CD8-positive, alpha-beta memory T cell (primary cell): Measurements from ENCODE around the gene UPP2. TPM values are rescaled to one million over a fixed set of nuclear protein-coding genes. Genes with fewer than 3 reads are reported as not detected.
A peak's percentile ranks its signal among the peaks of the same experiment; 100 is the strongest.

ENCODE experiments used
- CTCF ChIA-PET: fragments of 350-600 bp; sonication (Branson Sonifier 250); formaldehyde crosslinking; loops from one replicate; lab custom pipeline; 2021; ENCODE audit warnings: antibody characterized with exemption; lab: Charles Lee
- POLR2A ChIA-PET: fragments of 350-600 bp; sonication (Branson Sonifier 250); formaldehyde crosslinking; loops from one replicate; lab custom pipeline; 2021; ENCODE audit warnings: antibody characterized with exemption; lab: Charles Lee
- DNase-seq, 5 donors: peaks; one replicate each; pipeline versions ENCODE4 v3.0.0 to v3.0.0-alpha.2; 2020 to 2022; ENCODE audit warnings: mixed read lengths in 1 of 5
- H3K27ac ChIP-seq: one replicate; pipeline ENCODE4 v1.7.0; 2013; ENCODE audit warnings: low read depth, mild to moderate bottlenecking, low read length, moderate library complexity
- H3K27me3 ChIP-seq: 2 replicates; pipeline ENCODE4 v1.7.0; 2013; ENCODE audit warnings: low read length, mild to moderate bottlenecking; ENCODE audit not compliant: insufficient read depth, poor library complexity, severe bottlenecking
- H3K36me3 ChIP-seq: 2 replicates; pipeline ENCODE4 v1.7.0; 2013; ENCODE audit warnings: mild to moderate bottlenecking, low read length, moderate library complexity; ENCODE audit not compliant: insufficient read depth
- H3K4me1 ChIP-seq: 2 replicates; pipeline ENCODE4 v1.7.0; 2013; ENCODE audit warnings: mild to moderate bottlenecking, low read length, moderate library complexity; ENCODE audit not compliant: insufficient read depth
- H3K4me3 ChIP-seq: 2 replicates; pipeline ENCODE4 v1.7.0; 2013; ENCODE audit warnings: mild to moderate bottlenecking, low read length
- H3K9me3 ChIP-seq: 2 replicates; pipeline ENCODE4 v1.7.0; 2013; ENCODE audit warnings: mild to moderate bottlenecking, low read length
- H3K27ac Mint-ChIP-seq, 8 donors: one replicate each; pipeline ENCODE4 v1.8.0; 2020 to 2021; ENCODE audit warnings: mixed read lengths in 8 of 8, mild to moderate bottlenecking in 6 of 8, inconsistent platforms in 3 of 8, moderate library complexity in 3 of 8
- H3K27me3 Mint-ChIP-seq, 2 donors: one replicate each; pipeline ENCODE4 v1.8.0; 2020 to 2021; ENCODE audit warnings: mixed read lengths in 2 of 2, mild to moderate bottlenecking in 1 of 2, moderate library complexity in 1 of 2
- H3K36me3 Mint-ChIP-seq, 3 donors: one replicate each; pipeline ENCODE4 v1.8.0; 2020 to 2021; ENCODE audit warnings: mixed read lengths in 3 of 3, inconsistent platforms in 1 of 3, mild to moderate bottlenecking in 1 of 3
- H3K4me1 Mint-ChIP-seq, 3 donors: one replicate each; pipeline ENCODE4 v1.8.0; 2020 to 2021; ENCODE audit warnings: mixed read lengths in 3 of 3, inconsistent platforms in 1 of 3, mild to moderate bottlenecking in 1 of 3
- H3K4me3 Mint-ChIP-seq, 7 donors: one replicate each; pipeline ENCODE4 v1.8.0; 2020 to 2021; ENCODE audit warnings: mixed read lengths in 7 of 7, mild to moderate bottlenecking in 6 of 7, moderate library complexity in 4 of 7, inconsistent platforms in 2 of 7
- H3K9me3 Mint-ChIP-seq, 5 donors: one replicate each; pipeline ENCODE4 v1.8.0; 2020 to 2022; ENCODE audit warnings: mixed read lengths in 5 of 5, mild to moderate bottlenecking in 3 of 5, moderate library complexity in 2 of 5, inconsistent platforms in 1 of 5
- polyA plus RNA-seq: library from polyadenylated mRNA; unstranded; fragments of 300-500 nt; fragmentation: Illumina TruSeq; gene quantifications from one replicate; pipeline ENCODE4 v1.2.3, GENCODE V29; 2021
- total RNA-seq, 2 experiments: library from RNA; stranded (reverse); gene quantifications; one replicate each; pipeline ENCODE4 v1.2.3, GENCODE V29; 2021

Gene UPP2
- total and polyA plus RNA-seq, 3 experiments from 2014 or later, result not detected

GRCh38 chr2:158072361-158072760, 29.3 kb upstream of the UPP2 start:
- H3K4me1 ChIP-seq, result no peaks in the 10 kb centered on the region
- H3K27ac ChIP-seq, result no peak overlapping the region
- H3K9me3 Mint-ChIP-seq, result peaks cover 3 to 7% (median 6%) of the 10 kb centered on the region in 5 donors
- peaks cover 14 to 24% of the 10 kb centered on the region in 2 donors for H3K27me3 Mint-ChIP-seq
- no peaks in the 10 kb centered on the region for H3K36me3 Mint-ChIP-seq
- no peaks in the 10 kb centered on the region for H3K36me3 ChIP-seq
- DNase-seq, result no peak
- H3K4me1 Mint-ChIP-seq, result no peaks in the 10 kb centered on the region
- no peak overlapping the region for H3K4me3 Mint-ChIP-seq
- no peaks in the 10 kb centered on the region for H3K27me3 ChIP-seq
- POLR2A ChIA-PET, result no interaction called here
- no peaks in the 10 kb centered on the region for H3K9me3 ChIP-seq
- no peak overlapping the region for H3K4me3 ChIP-seq
- no peak overlapping the region for H3K27ac Mint-ChIP-seq
- CTCF ChIA-PET, result no interaction called here

DNA sequence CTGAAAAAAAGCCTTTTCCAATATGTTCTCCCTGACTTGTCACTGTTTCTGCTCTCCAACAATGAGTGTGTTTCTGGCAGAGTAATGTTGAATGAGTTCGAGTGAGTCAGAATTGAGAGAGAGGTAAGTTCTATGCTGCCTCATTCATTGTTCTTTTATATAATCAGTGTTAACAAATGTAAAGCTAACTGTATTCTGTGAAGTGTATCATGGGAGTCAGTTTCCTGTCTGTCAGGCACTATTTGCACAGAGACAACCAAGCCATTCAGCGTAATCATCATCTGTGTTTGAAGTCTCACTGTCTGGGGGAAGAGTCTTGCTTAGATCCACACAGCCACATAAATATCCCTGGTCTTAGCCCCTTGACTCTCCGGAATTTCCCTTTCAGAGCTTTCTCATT, 22.0 kb upstream of the UPP2 start:
- Mint-ChIP-seq H3K4me3 (no peak overlapping the region), H3K9me3 (peaks cover 5 to 10% (median 7%) of the 10 kb centered on the region in 5 donors), H3K4me1 (no peaks in the 10 kb centered on the region), H3K27me3 (peaks cover 4 to 6% of the 10 kb centered on the region in 2 donors), H3K27ac (no peak overlapping the region), H3K36me3 (no peaks in the 10 kb centered on the region)
- Histone ChIP-seq H3K36me3 (no peaks in the 10 kb centered on the region), H3K4me1 (no peaks in the 10 kb centered on the region), H3K9me3 (no peaks in the 10 kb centered on the region), H3K4me3 (no peak overlapping the region), H3K27ac (no peak overlapping the region), H3K27me3 (no peaks in the 10 kb centered on the region)
- ChIA-PET CTCF (no interaction called here), POLR2A (no interaction called here)
- no peak for DNase-seq

GRCh38 chr2:158088093-158088492, 13.6 kb upstream of the UPP2 start:
- no peak for DNase-seq
- no peak overlapping the region for H3K27ac Mint-ChIP-seq
- Histone ChIP-seq H3K27me3 (no peaks in the 10 kb centered on the region), H3K36me3 (no peaks in the 10 kb centered on the region), H3K27ac (no peak overlapping the region), H3K4me3 (no peak overlapping the region), H3K4me1 (no peaks in the 10 kb centered on the region), H3K9me3 (no peaks in the 10 kb centered on the region)
- H3K4me3 Mint-ChIP-seq, result no peak overlapping the region
- ChIA-PET CTCF (no interaction called here), POLR2A (no interaction called here)
- H3K36me3 Mint-ChIP-seq, result no peaks in the 10 kb centered on the region
- H3K9me3 Mint-ChIP-seq, result peaks cover 10 to 18% (median 17%) of the 10 kb centered on the region in 5 donors
- peaks cover 8 to 28% of the 10 kb centered on the region in 2 donors for H3K27me3 Mint-ChIP-seq
- no peaks in the 10 kb centered on the region for H3K4me1 Mint-ChIP-seq

DNA sequence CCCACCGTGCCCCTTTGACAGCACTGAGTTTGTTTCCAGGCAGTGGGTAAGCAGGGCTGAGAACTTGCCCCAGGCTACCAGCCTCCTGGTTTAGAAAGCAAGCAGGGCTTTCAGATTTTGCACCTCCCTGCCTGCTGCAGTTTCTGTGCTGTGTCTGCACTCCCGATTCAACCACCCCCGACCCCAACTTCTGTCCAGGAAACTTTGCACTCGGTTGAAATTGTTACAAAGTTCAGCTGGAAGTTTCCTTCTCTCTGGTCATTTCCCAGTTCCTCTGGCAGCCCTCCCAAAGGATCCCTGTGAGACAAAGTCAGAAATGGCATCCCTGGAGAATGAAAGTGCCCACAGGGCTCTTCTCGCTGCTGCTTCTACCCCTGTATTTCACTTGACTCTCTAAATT, 12.4 kb upstream of the UPP2 start:
- CTCF ChIA-PET, result no interaction called here
- Histone ChIP-seq H3K9me3 (no peaks in the 10 kb centered on the region), H3K27ac (no peak overlapping the region), H3K27me3 (no peaks in the 10 kb centered on the region), H3K36me3 (no peaks in the 10 kb centered on the region), H3K4me1 (no peaks in the 10 kb centered on the region), H3K4me3 (no peak overlapping the region)
- Mint-ChIP-seq H3K4me3 (no peak overlapping the region), H3K4me1 (no peaks in the 10 kb centered on the region), H3K27me3 (peaks cover 7 to 28% of the 10 kb centered on the region in 2 donors), H3K9me3 (peaks cover 10 to 18% (median 17%) of the 10 kb centered on the region in 5 donors), H3K27ac (no peak overlapping the region), H3K36me3 (no peaks in the 10 kb centered on the region)
- DNase-seq, result no peak
- POLR2A ChIA-PET, result no interaction called here

- no peaks in the 10 kb centered on the region for H3K27me3 ChIP-seq
- no peaks in the 10 kb centered on the region for H3K4me1 ChIP-seq
- H3K9me3 ChIP-seq, result no peaks in the 10 kb centered on the region
- H3K4me3 ChIP-seq, result no peak overlapping the region
- peaks cover 7 to 28% of the 10 kb centered on the region in 2 donors for H3K27me3 Mint-ChIP-seq
- no peak overlapping the region for H3K4me3 Mint-ChIP-seq
- H3K27ac ChIP-seq, result no peak overlapping the region
- ChIA-PET CTCF (no interaction called here), POLR2A (no interaction called here)
- H3K27ac Mint-ChIP-seq, result no peak overlapping the region
- DNase-seq, result no peak
- H3K36me3 ChIP-seq, result no peaks in the 10 kb centered on the region
- no peaks in the 10 kb centered on the region for H3K36me3 Mint-ChIP-seq
- H3K4me1 Mint-ChIP-seq, result no peaks in the 10 kb centered on the region
- peaks cover 10 to 18% (median 17%) of the 10 kb centered on the region in 5 donors for H3K9me3 Mint-ChIP-seq
Measured at GRCh38 chr2:158091647-158092046, 10.0 kb upstream of the UPP2 start.

DNA sequence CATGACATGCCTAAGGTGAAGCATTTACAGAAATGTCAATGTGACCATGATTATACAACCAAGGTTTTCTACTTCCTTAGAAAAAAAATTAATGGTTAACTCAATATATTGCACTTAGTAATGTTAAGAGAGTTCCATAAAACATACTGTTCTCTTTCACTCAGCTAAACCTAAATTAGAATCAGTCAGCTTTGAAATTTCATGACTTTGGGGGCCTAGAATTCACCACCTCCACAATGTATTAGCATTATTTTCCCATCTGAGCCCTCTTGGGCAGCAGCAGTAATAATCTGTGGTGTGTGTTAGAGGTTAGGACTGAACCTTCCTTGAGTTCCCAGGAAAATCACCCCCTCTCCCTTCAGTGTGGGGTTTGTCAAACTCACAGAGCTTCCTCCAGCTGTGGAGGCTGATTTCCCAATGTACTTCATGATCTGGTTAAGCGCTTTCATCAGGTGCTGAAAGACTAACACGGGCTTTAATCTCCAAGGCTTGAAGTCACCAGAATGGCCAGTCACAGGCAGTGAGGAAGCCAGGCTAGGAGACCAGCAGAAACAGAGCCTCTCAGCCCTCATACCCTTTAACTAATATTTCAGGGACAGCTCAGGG, 7.1 kb upstream of the UPP2 start:
- Mint-ChIP-seq H3K36me3 (no peaks in the 10 kb centered on the region), H3K27ac (no peak overlapping the region), H3K9me3 (peaks cover 0 to 3% (median 0%) of the 10 kb centered on the region in 5 donors), H3K4me3 (no peak overlapping the region), H3K27me3 (peaks cover 0 to 8% of the 10 kb centered on the region in 2 donors), H3K4me1 (no peaks in the 10 kb centered on the region)
- POLR2A ChIA-PET, result no interaction called here
- Histone ChIP-seq H3K36me3 (no peaks in the 10 kb centered on the region), H3K27me3 (no peaks in the 10 kb centered on the region), H3K9me3 (no peaks in the 10 kb centered on the region), H3K4me3 (no peak overlapping the region), H3K4me1 (no peaks in the 10 kb centered on the region), H3K27ac (no peak overlapping the region)
- no peak for DNase-seq
- CTCF ChIA-PET, result no interaction called here

- CTCF ChIA-PET, result no interaction called here
- POLR2A ChIA-PET, result no interaction called here
- no peaks in the 10 kb centered on the region for H3K36me3 Mint-ChIP-seq
Measured at GRCh38 chr2:158095269-158095668, 6.4 kb upstream of the UPP2 start.

GRCh38 chr2:158095912-158096311, 5.8 kb upstream of the UPP2 start:
- Mint-ChIP-seq H3K27me3 (peaks cover 0 to 2% of the 10 kb centered on the region in 2 donors), H3K4me1 (no peaks in the 10 kb centered on the region), H3K27ac (peak overlapping the region in 1 of 8 donors; percentile 16), H3K36me3 (no peaks in the 10 kb centered on the region), H3K9me3 (no peaks in the 10 kb centered on the region), H3K4me3 (no peak overlapping the region)
- no peaks in the 10 kb centered on the region for H3K27me3 ChIP-seq
- H3K36me3 ChIP-seq, result no peaks in the 10 kb centered on the region
- H3K4me3 ChIP-seq, result no peak overlapping the region
- H3K9me3 ChIP-seq, result no peaks in the 10 kb centered on the region
- DNase-seq, result no peak
- no peak overlapping the region for H3K27ac ChIP-seq
- no peaks in the 10 kb centered on the region for H3K4me1 ChIP-seq
- POLR2A ChIA-PET, result no interaction called here
- CTCF ChIA-PET, result no interaction called here

More at GRCh38 chr2:158095269-158095668, 6.4 kb upstream of the UPP2 start:
- Mint-ChIP-seq H3K9me3 (no peaks in the 10 kb centered on the region), H3K27me3 (peaks cover 0 to 5% of the 10 kb centered on the region in 2 donors), H3K4me1 (no peaks in the 10 kb centered on the region), H3K27ac (no peak overlapping the region), H3K4me3 (no peak overlapping the region)
- Histone ChIP-seq H3K36me3 (no peaks in the 10 kb centered on the region), H3K9me3 (no peaks in the 10 kb centered on the region), H3K27ac (no peak overlapping the region), H3K27me3 (no peaks in the 10 kb centered on the region), H3K4me1 (no peaks in the 10 kb centered on the region), H3K4me3 (no peak overlapping the region)
- no peak for DNase-seq
